Neuronal stem cell (in vitro differentiated cells): ENCODE results near the gene ZFYVE28.

Experiments used
- DNase-seq: peaks from one replicate; pipeline ENCODE4 v3.0.0-alpha.2; 2013; ENCODE audit warnings: low spot score
- H2AFZ ChIP-seq: one replicate; pipeline ENCODE4 v1.6.1; 2013; ENCODE audit warnings: mild to moderate bottlenecking, low read length, inconsistent platforms
- H2AK5ac ChIP-seq: 2 replicates; pipeline ENCODE4 v1.6.1; 2013; ENCODE audit warnings: low read depth, mild to moderate bottlenecking, inconsistent platforms, low read length, moderate library complexity, mixed read lengths
- H2BK120ac ChIP-seq: 2 replicates; pipeline ENCODE4 v1.6.1; 2013; ENCODE audit warnings: low read depth, mild to moderate bottlenecking, inconsistent platforms, low read length, moderate library complexity, mixed read lengths
- H2BK12ac ChIP-seq: one replicate; pipeline ENCODE4 v1.6.1; 2013; ENCODE audit warnings: low read length, inconsistent platforms
- H2BK15ac ChIP-seq: 2 replicates; pipeline ENCODE4 v1.6.1; 2013; ENCODE audit warnings: mild to moderate bottlenecking, low read length, inconsistent platforms, mixed read lengths
- H2BK5ac ChIP-seq: one replicate; pipeline ENCODE4 v1.6.1; 2013; ENCODE audit warnings: inconsistent platforms, mild to moderate bottlenecking, low read length, moderate library complexity
- H3K14ac ChIP-seq: one replicate; pipeline ENCODE4 v1.6.1; 2013; ENCODE audit warnings: low read length, inconsistent platforms
- H3K18ac ChIP-seq: 2 replicates; pipeline ENCODE4 v1.6.1; 2013; ENCODE audit warnings: low read length, inconsistent platforms
- H3K23ac ChIP-seq: 2 replicates; pipeline ENCODE4 v1.6.1; 2013; ENCODE audit warnings: low read depth, mild to moderate bottlenecking, mixed read lengths, low read length, inconsistent platforms; ENCODE audit not compliant: poor library complexity
- H3K27ac ChIP-seq: replicated peaks from 3 replicates; pipeline ENCODE4 v1.5.1; 2013; ENCODE audit warnings: low read length, inconsistent platforms
- H3K27me3 ChIP-seq, 3 experiments: 2 replicates each; pipeline ENCODE4 v1.6.1; 2013; ENCODE audit warnings: low read length in 3 of 3, mild to moderate bottlenecking in 2 of 3, inconsistent platforms in 1 of 3, low read depth in 1 of 3, mixed read lengths in 1 of 3, moderate library complexity in 1 of 3; ENCODE audit not compliant: control insufficient read depth in 3 of 3, insufficient read depth in 3 of 3
- H3K36me3 ChIP-seq, 2 donors: replicated peaks in 1 of 2; 2 replicates each; pipeline ENCODE4 v1.6.1; 2013; ENCODE audit warnings: low read length in 2 of 2; ENCODE audit not compliant: control insufficient read depth in 2 of 2, insufficient read depth in 2 of 2
- H3K4ac ChIP-seq: 2 replicates; pipeline ENCODE4 v1.6.1; 2013; ENCODE audit warnings: inconsistent platforms, mild to moderate bottlenecking, low read length, moderate library complexity
- H3K4me1 ChIP-seq, 2 donors: 1 replicate in 1 of 2; 2 replicates in 1 of 2; pipeline ENCODE4 v1.6.1; 2013; ENCODE audit warnings: low read length in 2 of 2, low read depth in 1 of 2; ENCODE audit not compliant: control insufficient read depth in 2 of 2, insufficient read depth in 1 of 2
- H3K4me2 ChIP-seq: one replicate; pipeline ENCODE4 v1.6.1; 2013; ENCODE audit warnings: mild to moderate bottlenecking, low read length, inconsistent platforms; ENCODE audit not compliant: insufficient read depth, poor library complexity, severe bottlenecking
- H3K4me3 ChIP-seq, 2 donors: 2 replicates each; pipeline ENCODE4 v1.5.1; 2013; ENCODE audit warnings: low read length in 2 of 2, mild to moderate bottlenecking in 2 of 2, inconsistent platforms in 1 of 2, moderate library complexity in 1 of 2
- H3K79me1 ChIP-seq: one replicate; pipeline ENCODE4 v1.6.1; 2013; ENCODE audit warnings: low read depth, mild to moderate bottlenecking, inconsistent platforms, low read length, moderate library complexity
- H3K9ac ChIP-seq: one replicate; pipeline ENCODE4 v1.6.1; 2013; ENCODE audit warnings: mild to moderate bottlenecking, low read depth, low read length, inconsistent platforms; ENCODE audit not compliant: poor library complexity
- H3K9me3 ChIP-seq, 2 donors: replicated peaks in 1 of 2; 2 replicates each; pipeline versions ENCODE3 to v1.6.1; 2013; ENCODE audit warnings: low read length in 2 of 2, mild to moderate bottlenecking in 2 of 2, inconsistent platforms in 1 of 2, low read depth in 1 of 2, mixed read lengths in 1 of 2, moderate library complexity in 1 of 2; ENCODE audit not compliant: control insufficient read depth in 2 of 2, insufficient read depth in 1 of 2
- H4K8ac ChIP-seq: one replicate; pipeline ENCODE4 v1.6.1; 2013; ENCODE audit warnings: low read depth, mild to moderate bottlenecking, inconsistent platforms, low read length, moderate library complexity
- H4K91ac ChIP-seq: one replicate; pipeline ENCODE4 v1.6.1; 2013; ENCODE audit warnings: low read length, low read depth, mild to moderate bottlenecking, inconsistent platforms; ENCODE audit not compliant: poor library complexity
- WGBS, 2 donors: extraction: QIAGEN DNeasy Blood & Tissue Kit; methylation state at CpG; one replicate each; pipeline ENCODE4 v1.1.7; 2013; ENCODE audit warnings: missing lambda C conversion rate in 2 of 2, mixed read lengths in 1 of 2; ENCODE audit not compliant: insufficient read length in 2 of 2, insufficient replicate concordance in 1 of 2; ENCODE audit errors: extremely low coverage in 2 of 2; 5-methylcytosine and 5-hydroxymethylcytosine counted together

Gene ZFYVE28

DNA sequence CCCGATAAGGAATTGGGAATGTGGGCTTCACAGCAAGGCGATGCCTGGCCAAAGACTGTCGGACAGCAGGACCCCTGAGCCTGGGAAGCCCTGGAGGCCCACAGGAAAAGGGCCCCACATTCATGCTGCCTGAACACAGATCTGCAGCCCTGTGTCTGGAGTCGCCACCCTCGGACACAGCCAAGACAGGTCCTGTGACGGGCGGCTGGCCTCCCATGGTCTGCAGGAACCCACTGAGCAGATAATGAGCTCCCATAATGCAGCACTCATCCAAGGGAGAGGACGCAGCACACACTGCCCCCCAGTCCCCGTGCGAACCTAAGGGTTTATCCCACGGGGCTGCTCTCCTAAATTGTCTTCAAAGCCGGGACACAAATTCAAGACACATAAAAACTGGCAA lies 30.6 kb downstream of the ZFYVE28 start:
- H2AK5ac ChIP-seq = no peak overlapping the region
- H3K79me1 ChIP-seq = no peaks in the 10 kb centered on the region
- no peak overlapping the region for H3K27ac ChIP-seq
- H2BK120ac ChIP-seq = no peak overlapping the region
- H2BK15ac ChIP-seq = peak overlapping the region; percentile 83
- H3K18ac ChIP-seq = peak overlapping the region; percentile 40
- H2BK12ac ChIP-seq = no peak overlapping the region
- peaks cover 9 to 25% of the 10 kb centered on the region in 2 donors for H3K4me1 ChIP-seq
- no peak overlapping the region for H3K4me2 ChIP-seq
- H3K36me3 ChIP-seq = no peaks in the 10 kb centered on the region
- H3K4ac ChIP-seq = no peak overlapping the region
- H3K14ac ChIP-seq = no peak overlapping the region
- H3K9me3 ChIP-seq = no peaks in the 10 kb centered on the region
- peaks cover 0 to 80% (median 2%) of the 10 kb centered on the region in 3 experiments for H3K27me3 ChIP-seq
- no peak overlapping the region for H4K8ac ChIP-seq
- H4K91ac ChIP-seq = no peak overlapping the region
- no peak for DNase-seq
- no peak overlapping the region for H3K9ac ChIP-seq
- peak overlapping the region; percentile 48 for H3K23ac ChIP-seq
- no peak overlapping the region for H3K4me3 ChIP-seq
- H2AFZ ChIP-seq = no peak overlapping the region
- H2BK5ac ChIP-seq = no peak overlapping the region
- no CpG with 5 or more reads among the region's 12 CpGs for WGBS, 2 donors

DNA sequence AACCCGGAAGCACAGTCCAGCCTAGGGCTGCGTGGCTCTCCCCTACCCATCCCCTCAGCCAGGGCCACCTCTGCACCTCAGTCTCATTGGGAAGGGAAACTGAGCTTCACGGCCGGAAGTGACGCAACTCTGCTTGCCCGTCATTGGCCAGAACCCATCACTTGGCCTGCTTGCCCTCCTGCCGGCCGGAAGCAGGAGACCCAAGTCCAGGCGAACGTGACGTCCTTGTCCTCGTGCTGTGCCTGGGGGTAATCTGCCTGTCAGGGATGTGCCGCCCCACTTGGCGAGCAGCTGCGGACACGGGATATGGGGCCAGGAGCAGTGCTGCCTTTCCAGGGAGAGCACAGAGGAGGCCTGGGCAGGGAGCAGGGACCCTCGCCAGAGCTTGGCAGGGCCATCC lies 31.2 kb downstream of the ZFYVE28 start:
- H3K18ac ChIP-seq = peak overlapping the region; percentile 71
- peak overlapping the region; percentile 12 for H2BK12ac ChIP-seq
- H3K4ac ChIP-seq = no peak overlapping the region
- H3K9ac ChIP-seq = no peak overlapping the region
- no peak overlapping the region for H2BK120ac ChIP-seq
- H3K27ac ChIP-seq = no peak overlapping the region
- H3K4me2 ChIP-seq = no peak overlapping the region
- H4K8ac ChIP-seq = no peak overlapping the region
- WGBS, 2 donors = no CpG with 5 or more reads among the region's 17 CpGs
- H2BK15ac ChIP-seq = peak overlapping the region; percentile 83
- H3K4me1 ChIP-seq = peaks cover 9 to 25% of the 10 kb centered on the region in 2 donors
- peaks cover 0 to 74% (median 2%) of the 10 kb centered on the region in 3 experiments for H3K27me3 ChIP-seq
- no peak overlapping the region for H2AFZ ChIP-seq
- no peaks in the 10 kb centered on the region for H3K79me1 ChIP-seq
- H3K14ac ChIP-seq = peak overlapping the region; percentile 25
- no peak for DNase-seq
- no peak overlapping the region for H3K4me3 ChIP-seq
- no peak overlapping the region for H4K91ac ChIP-seq
- peak overlapping the region; percentile 15 for H3K23ac ChIP-seq
- no peaks in the 10 kb centered on the region for H3K9me3 ChIP-seq
- H2AK5ac ChIP-seq = peak overlapping the region; percentile 60
- H3K36me3 ChIP-seq = no peaks in the 10 kb centered on the region
- peak overlapping the region; percentile 19 for H2BK5ac ChIP-seq

DNA sequence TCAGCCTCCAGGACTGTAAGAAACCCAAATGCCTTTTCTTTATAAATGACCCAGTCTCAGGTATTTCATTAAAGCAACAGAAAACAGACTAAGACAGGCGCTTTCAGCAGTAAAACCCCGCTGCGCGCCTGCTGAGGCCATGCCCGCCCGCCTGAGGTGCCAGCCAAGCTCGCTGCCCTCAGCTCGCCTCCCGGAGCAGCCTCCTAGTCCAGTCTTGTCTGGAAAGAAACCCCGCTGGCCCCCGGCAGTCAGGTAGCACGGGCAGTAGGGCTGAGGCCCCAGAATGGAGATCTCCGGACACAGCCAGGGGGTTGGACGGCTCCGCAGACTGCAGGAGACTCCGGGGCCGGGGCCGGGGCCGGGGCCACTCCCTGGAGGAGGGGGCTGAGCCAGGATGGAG lies 31.7 kb downstream of the ZFYVE28 start:
- WGBS, 2 donors = no CpG with 5 or more reads among the region's 19 CpGs
- Histone ChIP-seq H3K4ac (no peak overlapping the region), H2BK120ac (no peak overlapping the region), H4K8ac (no peak overlapping the region), H3K9ac (no peak overlapping the region), H3K18ac (peak overlapping the region; percentile 33), H2AFZ (no peak overlapping the region), H3K4me3 (no peak overlapping the region), H3K4me2 (no peak overlapping the region), H3K23ac (no peak overlapping the region), H3K9me3 (no peaks in the 10 kb centered on the region), H2BK12ac (peak overlapping the region; percentile 34), H3K27me3 (peaks cover 0 to 69% (median 2%) of the 10 kb centered on the region in 3 experiments), H3K14ac (no peak overlapping the region), H3K79me1 (no peaks in the 10 kb centered on the region), H3K27ac (no peak overlapping the region), H4K91ac (no peak overlapping the region), H3K4me1 (peaks cover 9 to 25% of the 10 kb centered on the region in 2 donors), H2BK5ac (no peak overlapping the region), H2BK15ac (no peak overlapping the region), H3K36me3 (no peaks in the 10 kb centered on the region), H2AK5ac (peak overlapping the region; percentile 60)
- no peak for DNase-seq

DNA sequence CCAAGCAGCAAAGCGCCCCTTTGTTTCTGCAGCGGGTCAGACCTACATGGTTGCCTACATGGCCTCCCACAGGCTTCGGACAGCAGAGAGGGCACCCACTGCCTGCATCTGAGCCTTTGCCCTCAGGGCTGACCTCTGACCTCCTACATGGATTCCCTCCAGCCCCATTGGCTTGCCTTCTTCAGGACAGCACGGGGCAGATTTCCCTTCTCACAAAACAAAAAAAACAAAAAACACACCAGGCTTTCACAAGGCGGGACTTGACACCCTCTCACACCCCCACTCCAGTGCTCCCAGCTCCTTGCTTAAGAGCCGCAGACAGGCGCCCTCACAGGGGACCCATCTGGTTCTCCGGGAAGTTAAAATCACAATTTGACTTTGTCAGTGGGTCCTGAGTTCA lies 32.9 kb downstream of the ZFYVE28 start:
- Histone ChIP-seq H2BK12ac (no peak overlapping the region), H3K4me2 (no peak overlapping the region), H2AK5ac (no peak overlapping the region), H3K4me3 (no peak overlapping the region), H3K9me3 (no peaks in the 10 kb centered on the region), H2BK120ac (no peak overlapping the region), H4K8ac (no peak overlapping the region), H3K23ac (no peak overlapping the region), H2BK15ac (no peak overlapping the region), H3K9ac (no peak overlapping the region), H4K91ac (no peak overlapping the region), H3K14ac (no peak overlapping the region), H3K4me1 (peaks cover 9 to 19% of the 10 kb centered on the region in 2 donors), H2AFZ (no peak overlapping the region), H2BK5ac (no peak overlapping the region), H3K18ac (peak overlapping the region; percentile 66), H3K27me3 (peaks cover 0 to 58% (median 0%) of the 10 kb centered on the region in 3 experiments), H3K4ac (no peak overlapping the region), H3K27ac (no peak overlapping the region), H3K36me3 (no peaks in the 10 kb centered on the region), H3K79me1 (no peaks in the 10 kb centered on the region)
- WGBS, 2 donors = no CpG with 5 or more reads among the region's 8 CpGs
- DNase-seq = peak; percentile 33
